H9 (cell line): Measurements from ENCODE around the gene MAGED2. TPM values are rescaled to one million over a fixed set of nuclear protein-coding genes. Genes with fewer than 3 reads are reported as not detected.
"Not testable (repeated sequence)": the region's sequence is repeated elsewhere in the genome, so short reads cannot be mapped to it uniquely, and the experiment has no call there.

Experiments used
- DNase-seq: peaks from one replicate; pipeline ENCODE4 v3.0.0-alpha.2; 2017
- H2AFZ ChIP-seq: one replicate; pipeline ENCODE4 v1.6.1; 2013; ENCODE audit warnings: mild to moderate bottlenecking, low read length, control low read depth, moderate library complexity
- H2AK5ac ChIP-seq: 2 replicates; pipeline ENCODE4 v1.6.1; 2013; ENCODE audit warnings: low read length, control low read depth, mixed read lengths; ENCODE audit not compliant: insufficient read length
- H2BK120ac ChIP-seq: one replicate; pipeline ENCODE4 v1.6.1; 2013; ENCODE audit warnings: low read depth, mild to moderate bottlenecking, low read length, control low read depth, inconsistent platforms; ENCODE audit not compliant: poor library complexity, severe bottlenecking
- H2BK12ac ChIP-seq: 2 replicates; pipeline ENCODE4 v1.6.1; 2013; ENCODE audit warnings: low read length, control low read depth, mixed read lengths, low read depth; ENCODE audit not compliant: insufficient read length
- H2BK15ac ChIP-seq: 2 replicates; pipeline ENCODE4 v1.6.1; 2013; ENCODE audit warnings: low read depth, low read length, control low read depth
- H2BK20ac ChIP-seq: one replicate; pipeline ENCODE4 v1.6.1; 2013; ENCODE audit warnings: low read depth, mild to moderate bottlenecking, low read length, control low read depth, inconsistent platforms; ENCODE audit not compliant: poor library complexity, severe bottlenecking
- H2BK5ac ChIP-seq: 2 replicates; pipeline ENCODE4 v1.6.1; 2013; ENCODE audit warnings: low read length, control low read depth, mixed read lengths; ENCODE audit not compliant: insufficient read length
- H3K14ac ChIP-seq: 2 replicates; pipeline ENCODE4 v1.6.1; 2013; ENCODE audit warnings: low read length, control low read depth; ENCODE audit not compliant: insufficient read depth
- H3K18ac ChIP-seq: 2 replicates; pipeline ENCODE4 v1.6.1; 2013; ENCODE audit warnings: low read depth, mild to moderate bottlenecking, mixed read lengths, low read length, control low read depth; ENCODE audit not compliant: insufficient read length
- H3K23ac ChIP-seq: 2 replicates; pipeline ENCODE4 v1.6.1; 2013; ENCODE audit warnings: low read length, control low read depth, mixed read lengths, low read depth; ENCODE audit not compliant: insufficient read length
- H3K23me2 ChIP-seq: 2 replicates; pipeline ENCODE4 v1.6.1; 2013; ENCODE audit warnings: low read depth, mild to moderate bottlenecking, mixed read lengths, low read length, control low read depth; ENCODE audit not compliant: insufficient read length, poor library complexity, severe bottlenecking
- H3K27ac ChIP-seq: 2 replicates; pipeline ENCODE4 v1.5.1; 2013; ENCODE audit warnings: low read length, control low read depth, mixed read lengths, low read depth; ENCODE audit not compliant: insufficient read length
- H3K27me3 ChIP-seq: 2 replicates; pipeline ENCODE4 v1.6.1; 2013; ENCODE audit warnings: low read length, control low read depth, inconsistent platforms; ENCODE audit not compliant: insufficient read depth
- H3K4ac ChIP-seq: 2 replicates; pipeline ENCODE4 v1.6.1; 2013; ENCODE audit warnings: low read depth, mild to moderate bottlenecking, control low read depth, inconsistent platforms, low read length, moderate library complexity
- H3K4me1 ChIP-seq: 2 replicates; pipeline ENCODE4 v1.6.1; 2013; ENCODE audit warnings: low read length, control low read depth, inconsistent platforms; ENCODE audit not compliant: insufficient read depth
- H3K4me2 ChIP-seq: 2 replicates; pipeline ENCODE4 v1.6.1; 2013; ENCODE audit warnings: low read length, control low read depth, mixed read lengths; ENCODE audit not compliant: insufficient read length, insufficient read depth
- H3K56ac ChIP-seq: 2 replicates; pipeline ENCODE4 v1.6.1; 2013; ENCODE audit warnings: low read depth, mild to moderate bottlenecking, mixed read lengths, low read length, control low read depth; ENCODE audit not compliant: insufficient read length
- H3K79me1 ChIP-seq: 2 replicates; pipeline ENCODE4 v1.6.1; 2013; ENCODE audit warnings: low read depth, mild to moderate bottlenecking, moderate library complexity, low read length, control low read depth, inconsistent platforms; ENCODE audit not compliant: insufficient read depth, poor library complexity, severe bottlenecking
- H3K79me2 ChIP-seq: 2 replicates; pipeline ENCODE4 v1.6.1; 2013; ENCODE audit warnings: low read length, control low read depth, inconsistent platforms; ENCODE audit not compliant: insufficient read depth
- H3K9ac ChIP-seq: 2 replicates; pipeline ENCODE4 v1.6.1; 2013; ENCODE audit warnings: low read length, control low read depth, mixed read lengths; ENCODE audit not compliant: insufficient read length; ENCODE audit errors: extremely low read depth
- H3K9me3 ChIP-seq: one replicate; pipeline ENCODE4 v1.6.1; 2013; ENCODE audit warnings: low read depth, low read length, inconsistent platforms; ENCODE audit not compliant: control insufficient read depth
- H3T11ph ChIP-seq: one replicate; pipeline ENCODE4 v1.6.1; 2013; ENCODE audit warnings: mild to moderate bottlenecking, low read length, control low read depth, inconsistent platforms
- H4K20me1 ChIP-seq: one replicate; pipeline ENCODE4 v1.6.1; 2013; ENCODE audit not compliant: control insufficient read depth, insufficient read length, insufficient read depth
- H4K5ac ChIP-seq: 2 replicates; pipeline ENCODE4 v1.6.1; 2013; ENCODE audit warnings: low read depth, mild to moderate bottlenecking, mixed read lengths, low read length, control low read depth; ENCODE audit not compliant: insufficient read length
- H4K8ac ChIP-seq: replicated peaks from 2 replicates; pipeline ENCODE4 v1.6.1; 2013; ENCODE audit warnings: low read length, control low read depth, mixed read lengths, low read depth; ENCODE audit not compliant: insufficient read length
- H4K91ac ChIP-seq: 2 replicates; pipeline ENCODE4 v1.6.1; 2013; ENCODE audit warnings: low read depth, mild to moderate bottlenecking, moderate library complexity, mixed read lengths, low read length, control low read depth; ENCODE audit not compliant: insufficient read length
- H3K27ac Mint-ChIP-seq, 3 experiments: 2 replicates in 2 of 3; 3 replicates in 1 of 3; pipeline ENCODE4 v1.8.0; 2020 to 2021; ENCODE audit warnings: mixed read lengths in 3 of 3, mild to moderate bottlenecking in 1 of 3, moderate library complexity in 1 of 3
- H3K27me3 Mint-ChIP-seq: 2 replicates; pipeline ENCODE4 v1.8.0; 2021; ENCODE audit warnings: low read depth, mild to moderate bottlenecking, moderate library complexity, mixed read lengths
- H3K36me3 Mint-ChIP-seq, 3 experiments: 2 replicates in 2 of 3; 3 replicates in 1 of 3; pipeline ENCODE4 v1.8.0; 2020 to 2021; ENCODE audit warnings: low read depth in 3 of 3, mixed read lengths in 3 of 3; ENCODE audit not compliant: insufficient read depth in 1 of 3
- H3K4me1 Mint-ChIP-seq, 2 experiments: 2 replicates each; pipeline ENCODE4 v1.8.0; 2020; ENCODE audit warnings: mixed read lengths in 2 of 2
- H3K4me3 Mint-ChIP-seq, 2 experiments: 2 replicates in 1 of 2; 3 replicates in 1 of 2; pipeline ENCODE4 v1.8.0; 2020 to 2021; ENCODE audit warnings: mild to moderate bottlenecking in 2 of 2, mixed read lengths in 2 of 2, moderate library complexity in 1 of 2
- H3K9me3 Mint-ChIP-seq, 2 experiments: 2 replicates in 1 of 2; 3 replicates in 1 of 2; pipeline ENCODE4 v1.8.0; 2020; ENCODE audit warnings: mild to moderate bottlenecking in 2 of 2, mixed read lengths in 2 of 2, moderate library complexity in 1 of 2
- WGBS: extraction: QIAGEN DNeasy Blood & Tissue Kit; methylation state at CpG from one replicate; pipeline ENCODE4 v1.1.7; 2013; ENCODE audit warnings: missing lambda C conversion rate, low lambda C conversion rate, mixed read lengths; ENCODE audit not compliant: insufficient read length; ENCODE audit errors: extremely low coverage; 5-methylcytosine and 5-hydroxymethylcytosine counted together
- total RNA-seq: library from RNA; stranded (reverse); gene quantifications from 2 replicates; pipeline ENCODE4 v1.2.1, GENCODE V29; 2021
- TF ChIP-seq, protein P1 (sequence below): fragments of 200-600 bp; sonication (generic); conservative IDR thresholded peaks from 3 replicates; pipeline ENCODE4 v1.8.0; 2021; ENCODE audit warnings: antibody characterized with exemption, mild to moderate bottlenecking

MAGED2 gene
- total RNA-seq, 1 experiment from 2014 or later: 146 TPM

GRCh38 chrX:54788446-54788845, 19.1 kb upstream of the MAGED2 start:
- no peak overlapping the region for H2BK12ac ChIP-seq
- H3K27ac ChIP-seq: no peak overlapping the region
- Mint-ChIP-seq H3K9me3 (peaks cover 63 to 71% of the 10 kb centered on the region in 2 experiments), H3K36me3 (peaks cover 0 to 4% (median 0%) of the 10 kb centered on the region in 3 experiments; a peak in 4 of 7 replicates), H3K4me1 (peaks cover 0 to 4% of the 10 kb centered on the region in 2 experiments; a peak in 1 of 4 replicates), H3K27ac (peak overlapping the region in 1 of 3 experiments; percentile 86; a peak in 1 of 7 replicates), H3K27me3 (no peaks in the 10 kb centered on the region; the same call in 1 of the 2 replicates), H3K4me3 (no peak overlapping the region)
- no peaks in the 10 kb centered on the region for H3K79me1 ChIP-seq
- no peak overlapping the region for H4K8ac ChIP-seq
- TF ChIP-seq, protein P1, sequence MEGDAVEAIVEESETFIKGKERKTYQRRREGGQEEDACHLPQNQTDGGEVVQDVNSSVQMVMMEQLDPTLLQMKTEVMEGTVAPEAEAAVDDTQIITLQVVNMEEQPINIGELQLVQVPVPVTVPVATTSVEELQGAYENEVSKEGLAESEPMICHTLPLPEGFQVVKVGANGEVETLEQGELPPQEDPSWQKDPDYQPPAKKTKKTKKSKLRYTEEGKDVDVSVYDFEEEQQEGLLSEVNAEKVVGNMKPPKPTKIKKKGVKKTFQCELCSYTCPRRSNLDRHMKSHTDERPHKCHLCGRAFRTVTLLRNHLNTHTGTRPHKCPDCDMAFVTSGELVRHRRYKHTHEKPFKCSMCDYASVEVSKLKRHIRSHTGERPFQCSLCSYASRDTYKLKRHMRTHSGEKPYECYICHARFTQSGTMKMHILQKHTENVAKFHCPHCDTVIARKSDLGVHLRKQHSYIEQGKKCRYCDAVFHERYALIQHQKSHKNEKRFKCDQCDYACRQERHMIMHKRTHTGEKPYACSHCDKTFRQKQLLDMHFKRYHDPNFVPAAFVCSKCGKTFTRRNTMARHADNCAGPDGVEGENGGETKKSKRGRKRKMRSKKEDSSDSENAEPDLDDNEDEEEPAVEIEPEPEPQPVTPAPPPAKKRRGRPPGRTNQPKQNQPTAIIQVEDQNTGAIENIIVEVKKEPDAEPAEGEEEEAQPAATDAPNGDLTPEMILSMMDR: no peak
- H3K9me3 ChIP-seq: peaks cover 19% of the 10 kb centered on the region
- no peaks in the 10 kb centered on the region for H3K23me2 ChIP-seq
- no peak for DNase-seq
- no peak overlapping the region for H3K4me2 ChIP-seq
- WGBS: no CpG with 5 or more reads among the region's 9 CpGs
- no peak overlapping the region for H3K4ac ChIP-seq
- no peak overlapping the region for H3K18ac ChIP-seq
- H2AFZ ChIP-seq: no peak overlapping the region
- H3K79me2 ChIP-seq: no peaks in the 10 kb centered on the region
- H3K27me3 ChIP-seq: no peaks in the 10 kb centered on the region; the same call in 1 of the 2 replicates
- H2BK15ac ChIP-seq: no peak overlapping the region
- H4K5ac ChIP-seq: no peak overlapping the region
- no peak overlapping the region for H2BK20ac ChIP-seq
- no peak overlapping the region for H3T11ph ChIP-seq
- H3K56ac ChIP-seq: no peak overlapping the region
- H2BK120ac ChIP-seq: no peak overlapping the region
- no peak overlapping the region for H2AK5ac ChIP-seq
- H3K23ac ChIP-seq: no peak overlapping the region
- H3K9ac ChIP-seq: no peak overlapping the region
- H2BK5ac ChIP-seq: no peak overlapping the region
- H4K20me1 ChIP-seq: no peaks in the 10 kb centered on the region
- H3K14ac ChIP-seq: no peak overlapping the region
- H3K4me1 ChIP-seq: no peaks in the 10 kb centered on the region
- no peak overlapping the region for H4K91ac ChIP-seq

- H3K9ac ChIP-seq, H3K4me1 ChIP-seq, H2AFZ ChIP-seq, H3K14ac ChIP-seq, H3K4me3 Mint-ChIP-seq, H3K27me3 ChIP-seq, H3K56ac ChIP-seq, H2BK120ac ChIP-seq, H3K23ac ChIP-seq, H3K27me3 Mint-ChIP-seq, H2AK5ac ChIP-seq, H3K4ac ChIP-seq, H2BK20ac ChIP-seq, H4K20me1 ChIP-seq, H2BK12ac ChIP-seq, H3K4me1 Mint-ChIP-seq, H4K91ac ChIP-seq, H3K27ac Mint-ChIP-seq, H3K79me2 ChIP-seq, H3K23me2 ChIP-seq, H3K36me3 Mint-ChIP-seq, H2BK5ac ChIP-seq, H2BK15ac ChIP-seq, H3T11ph ChIP-seq, DNase-seq, H4K8ac ChIP-seq, H3K4me2 ChIP-seq, H3K27ac ChIP-seq, H3K18ac ChIP-seq, H4K5ac ChIP-seq, H3K79me1 ChIP-seq: not testable (repeated sequence)
- no CpG with 5 or more reads among the region's 5 CpGs for WGBS
- H3K9me3 Mint-ChIP-seq: peaks cover 61 to 71% of the 10 kb centered on the region in 2 experiments
- H3K9me3 ChIP-seq: peaks cover 28% of the 10 kb centered on the region
Measured at GRCh38 chrX:54789405-54789804, 18.1 kb upstream of the MAGED2 start.
